K562 (cell line): ENCODE measurements around the gene COMMD1. TPM values are rescaled to one million over a fixed set of nuclear protein-coding genes. Genes with fewer than 3 reads are reported as not detected.

Experiments used
- DIDO1 ChIP-seq: fragments of 450-650 bp; IDR thresholded peaks from 2 replicates; pipeline ENCODE4 v1.6.1; 2016; ENCODE audit warnings: low read depth, missing biosample characterization, missing genetic modification characterization
- polyA plus RNA-seq, 8 experiments: library from polyadenylated mRNA; depleted of rRNA in 4 of 8; stranded (reverse) in 5 of 8; unstranded in 3 of 8; fragments of >200 nt; fragmentation: Nextera tagmentation in 2 of 8; fragmentation: Illumina TruSeq in 1 of 8; extraction: Ambion mirVana in 2 of 8; extraction: Trizol in 1 of 8; gene quantifications; 2 replicates each; pipeline versions ENCODE4 v1.2.1 to v1.2.3, GENCODE V29; 2011 to 2014; ENCODE audit warnings: inconsistent platforms in 1 of 8, missing spikeins in 1 of 8
- total RNA-seq, 7 experiments: library from RNA; depleted of rRNA in 6 of 7; stranded (reverse); fragments of >200 nt in 6 of 7; fragmentation: Illumina TruSeq in 2 of 7; extraction: Trizol in 2 of 7; gene quantifications; 2 replicates each; pipeline versions ENCODE4 v1.2.1 to v1.2.3, GENCODE V29; 2011 to 2021; ENCODE audit warnings: low replicate concordance in 1 of 7
- TF ChIP-seq, protein P1 (sequence below), 2 experiments: fragments of 450-650 bp; formaldehyde crosslinking in 1 of 2; IDR thresholded peaks; 2 replicates each; pipeline versions ENCODE4 v1.4.0 to v1.6.1; 2014 to 2020; ENCODE audit warnings: mild to moderate bottlenecking in 2 of 2, borderline replicate concordance in 1 of 2, low read depth in 1 of 2
- TF ChIP-seq, protein P2 (sequence below), 2 experiments: fragments of 450-650 bp in 1 of 2; sonication (generic) in 1 of 2; formaldehyde crosslinking in 1 of 2; IDR thresholded peaks in 1 of 2; conservative IDR thresholded peaks in 1 of 2; 2 replicates each; pipeline versions ENCODE4 v1.6.1 to v1.8.1; 2016 to 2023; ENCODE audit warnings: mild to moderate bottlenecking in 2 of 2, moderate library complexity in 2 of 2, inconsistent platforms in 1 of 2, missing genetic modification reagents in 1 of 2

The COMMD1 gene
- total and polyA plus RNA-seq, 9 of the 15 experiments (the other 6 are each of a cell fraction or from before 2014, with no cell fraction given), result 14.4 to 77.0 (median 21.4) TPM

DNA sequence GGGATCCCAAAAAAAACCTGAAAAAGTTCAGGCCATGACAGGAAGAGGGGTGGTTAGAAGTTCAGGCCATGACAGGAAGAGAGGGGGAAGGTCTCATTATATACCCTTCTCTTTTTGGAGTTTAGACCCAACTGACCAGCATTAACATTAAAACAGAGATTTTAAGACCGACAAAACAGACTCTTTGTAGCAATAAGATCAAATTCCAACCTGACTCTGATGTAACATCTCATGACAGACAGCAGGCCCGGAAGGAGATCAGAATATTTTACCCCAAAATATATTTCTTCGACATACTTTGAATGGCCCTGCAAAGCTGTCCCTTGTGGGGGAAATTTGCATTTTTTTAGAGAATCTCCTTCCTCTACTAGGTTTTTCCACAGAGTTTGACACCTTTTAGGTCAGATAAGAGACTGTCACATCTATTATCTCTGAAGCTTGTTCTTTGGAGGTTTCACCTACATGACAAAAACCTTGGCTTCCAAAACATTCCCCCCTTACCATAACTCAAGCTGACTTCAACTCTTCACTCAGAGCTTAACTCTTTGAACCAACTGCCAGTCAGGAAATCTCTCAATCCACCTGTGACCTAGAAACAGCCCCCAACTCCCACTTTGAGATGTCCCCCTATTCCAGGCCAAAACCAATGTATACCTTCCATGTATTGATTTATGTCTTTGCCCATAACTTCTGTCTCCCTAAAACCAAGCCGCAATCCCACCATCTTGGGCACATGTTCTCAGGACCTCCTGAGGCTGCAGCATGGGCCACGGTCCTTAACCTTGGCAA is 239.4 kb downstream of the COMMD1 start (continued):
- TF ChIP-seq, protein P1, sequence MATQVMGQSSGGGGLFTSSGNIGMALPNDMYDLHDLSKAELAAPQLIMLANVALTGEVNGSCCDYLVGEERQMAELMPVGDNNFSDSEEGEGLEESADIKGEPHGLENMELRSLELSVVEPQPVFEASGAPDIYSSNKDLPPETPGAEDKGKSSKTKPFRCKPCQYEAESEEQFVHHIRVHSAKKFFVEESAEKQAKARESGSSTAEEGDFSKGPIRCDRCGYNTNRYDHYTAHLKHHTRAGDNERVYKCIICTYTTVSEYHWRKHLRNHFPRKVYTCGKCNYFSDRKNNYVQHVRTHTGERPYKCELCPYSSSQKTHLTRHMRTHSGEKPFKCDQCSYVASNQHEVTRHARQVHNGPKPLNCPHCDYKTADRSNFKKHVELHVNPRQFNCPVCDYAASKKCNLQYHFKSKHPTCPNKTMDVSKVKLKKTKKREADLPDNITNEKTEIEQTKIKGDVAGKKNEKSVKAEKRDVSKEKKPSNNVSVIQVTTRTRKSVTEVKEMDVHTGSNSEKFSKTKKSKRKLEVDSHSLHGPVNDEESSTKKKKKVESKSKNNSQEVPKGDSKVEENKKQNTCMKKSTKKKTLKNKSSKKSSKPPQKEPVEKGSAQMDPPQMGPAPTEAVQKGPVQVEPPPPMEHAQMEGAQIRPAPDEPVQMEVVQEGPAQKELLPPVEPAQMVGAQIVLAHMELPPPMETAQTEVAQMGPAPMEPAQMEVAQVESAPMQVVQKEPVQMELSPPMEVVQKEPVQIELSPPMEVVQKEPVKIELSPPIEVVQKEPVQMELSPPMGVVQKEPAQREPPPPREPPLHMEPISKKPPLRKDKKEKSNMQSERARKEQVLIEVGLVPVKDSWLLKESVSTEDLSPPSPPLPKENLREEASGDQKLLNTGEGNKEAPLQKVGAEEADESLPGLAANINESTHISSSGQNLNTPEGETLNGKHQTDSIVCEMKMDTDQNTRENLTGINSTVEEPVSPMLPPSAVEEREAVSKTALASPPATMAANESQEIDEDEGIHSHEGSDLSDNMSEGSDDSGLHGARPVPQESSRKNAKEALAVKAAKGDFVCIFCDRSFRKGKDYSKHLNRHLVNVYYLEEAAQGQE (IDR thresholded peaks at IDR 0.05; ENCODE audit: borderline replicate concordance), result no peak
- TF ChIP-seq, protein P1 (CRISPR knock-in tag; IDR thresholded peaks at IDR 0.05; ENCODE audit: low read depth), result no peak
- no peak for TF ChIP-seq DIDO1 (tag)
- TF ChIP-seq, protein P2, sequence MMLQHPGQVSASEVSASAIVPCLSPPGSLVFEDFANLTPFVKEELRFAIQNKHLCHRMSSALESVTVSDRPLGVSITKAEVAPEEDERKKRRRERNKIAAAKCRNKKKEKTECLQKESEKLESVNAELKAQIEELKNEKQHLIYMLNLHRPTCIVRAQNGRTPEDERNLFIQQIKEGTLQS (IDR thresholded peaks at IDR 0.05), result no peak
- TF ChIP-seq, protein P2 (CRISPR knock-in tag; conservative IDR thresholded peaks at IDR 0.05), result no peak
